Type B pancreatic cell (in vitro differentiated cells): Measurements from ENCODE around the gene LRRC36. TPM values are rescaled to one million over a fixed set of nuclear protein-coding genes. Genes with fewer than 3 reads are reported as not detected.

Experiments
- DNase-seq: peaks from one replicate; pipeline ENCODE4 v3.0.0; 2021; ENCODE audit warnings: mixed read lengths; ENCODE audit not compliant: unreplicated experiment; ENCODE audit errors: extremely low spot score
- H3K27ac Mint-ChIP-seq: 2 replicates; pipeline ENCODE4 v1.8.0; 2021; ENCODE audit warnings: mild to moderate bottlenecking, mixed read lengths
- H3K27me3 Mint-ChIP-seq: 2 replicates; pipeline ENCODE4 v1.8.0; 2021; ENCODE audit warnings: mixed read lengths
- H3K36me3 Mint-ChIP-seq: 2 replicates; pipeline ENCODE4 v1.8.0; 2021; ENCODE audit warnings: mixed read lengths
- H3K4me1 Mint-ChIP-seq: one replicate; pipeline ENCODE4 v1.8.0; 2021; ENCODE audit warnings: mixed read lengths; ENCODE audit not compliant: unreplicated experiment
- H3K4me3 Mint-ChIP-seq: 2 replicates; pipeline ENCODE4 v1.8.0; 2021; ENCODE audit warnings: mild to moderate bottlenecking, mixed read lengths
- H3K9me3 Mint-ChIP-seq: 2 replicates; pipeline ENCODE4 v1.8.0; 2021; ENCODE audit warnings: mixed read lengths
- CTCF ChIP-seq: fragments of 200-600 bp; sonication (generic); conservative IDR thresholded peaks from 2 replicates; pipeline ENCODE4 v1.5.0; 2021; ENCODE audit warnings: antibody characterized with exemption, mild to moderate bottlenecking
- total RNA-seq: library from RNA; stranded (reverse); gene quantifications from 2 replicates; pipeline ENCODE4 v1.2.1, GENCODE V29; 2021; ENCODE audit warnings: low replicate concordance

Gene LRRC36
- total RNA-seq, 1 donor from 2014 or later: 1.1 TPM

DNA sequence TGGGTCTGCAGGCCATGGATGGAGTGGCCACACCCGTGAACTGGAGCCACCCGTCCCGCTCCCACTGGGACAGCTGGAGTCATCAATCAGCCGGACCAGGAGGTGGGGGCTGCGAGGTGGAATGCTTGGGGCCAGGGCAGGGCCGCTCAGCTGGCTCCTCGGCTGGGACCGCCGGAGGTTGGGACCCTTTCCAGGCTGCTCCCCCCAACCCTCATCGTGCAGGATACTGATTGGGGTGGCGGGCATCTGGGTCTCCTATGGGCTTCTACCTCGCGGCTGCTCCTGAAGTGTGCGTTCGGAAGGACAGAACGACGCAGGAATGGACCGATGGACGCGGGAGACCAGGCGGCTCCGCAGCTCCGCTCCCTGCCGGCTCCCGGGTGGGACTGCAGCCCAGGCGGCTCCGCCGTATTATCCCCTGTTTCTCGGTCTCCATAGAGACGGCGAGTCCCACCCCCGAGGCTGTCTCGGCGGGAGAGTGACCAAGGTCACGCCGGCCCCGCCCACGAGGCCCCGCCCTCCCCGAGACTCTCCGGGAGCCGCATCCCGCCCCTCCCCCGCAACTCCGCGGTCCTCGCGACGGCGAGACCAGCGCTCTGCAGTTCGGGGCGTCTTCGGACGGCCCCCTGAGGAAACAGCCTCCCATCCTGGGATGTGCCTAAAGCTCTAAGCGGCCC, 66.6 kb downstream of the LRRC36 start, which contains the start of gene TPPP3:
Gene TPPP3 (minus strand): TSS at position 388 of the 677 bp plus-strand sequence. CDS start 2,387 bp downstream, outside the sequence.
- H3K27ac Mint-ChIP-seq: peak within 1 kb of the TSS; percentile 76
- H3K4me1 Mint-ChIP-seq: peaks cover 19% of the 10 kb centered on the region
- peak; percentile 86 for DNase-seq
- no peaks in the 10 kb centered on the region for H3K36me3 Mint-ChIP-seq
- peak within 1 kb of the TSS; percentile 82 for H3K4me3 Mint-ChIP-seq
- peaks cover 18% of the 10 kb centered on the region for H3K27me3 Mint-ChIP-seq
- TF ChIP-seq CTCF: peak; percentile 81
- H3K9me3 Mint-ChIP-seq: no peaks in the 10 kb centered on the region

DNA sequence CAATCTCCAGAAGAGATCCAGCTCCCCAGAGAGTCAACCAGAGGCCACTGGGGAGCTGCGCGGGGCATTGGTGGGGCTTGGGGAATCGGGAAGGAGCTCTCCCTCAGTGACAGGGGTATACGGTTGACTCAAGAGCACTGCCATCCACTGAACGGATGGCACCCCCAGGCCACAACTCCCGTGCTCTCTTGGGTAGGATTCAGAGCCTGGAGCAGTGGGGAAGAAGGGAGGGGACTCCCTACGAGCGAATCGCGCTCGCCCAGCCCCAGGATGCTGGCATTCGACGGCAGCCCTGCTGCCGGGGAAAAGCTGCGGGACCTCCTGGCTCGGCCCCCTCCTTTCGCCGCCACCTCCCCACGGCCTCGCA, 67.2 kb downstream of the LRRC36 start:
- Mint-ChIP-seq H3K4me3 (peak overlapping the region; percentile 82), H3K27ac (peak overlapping the region; percentile 34), H3K4me1 (peaks cover 14% of the 10 kb centered on the region), H3K36me3 (no peaks in the 10 kb centered on the region), H3K9me3 (no peaks in the 10 kb centered on the region), H3K27me3 (peaks cover 18% of the 10 kb centered on the region)
- no peak for DNase-seq
- no peak for TF ChIP-seq CTCF

DNA sequence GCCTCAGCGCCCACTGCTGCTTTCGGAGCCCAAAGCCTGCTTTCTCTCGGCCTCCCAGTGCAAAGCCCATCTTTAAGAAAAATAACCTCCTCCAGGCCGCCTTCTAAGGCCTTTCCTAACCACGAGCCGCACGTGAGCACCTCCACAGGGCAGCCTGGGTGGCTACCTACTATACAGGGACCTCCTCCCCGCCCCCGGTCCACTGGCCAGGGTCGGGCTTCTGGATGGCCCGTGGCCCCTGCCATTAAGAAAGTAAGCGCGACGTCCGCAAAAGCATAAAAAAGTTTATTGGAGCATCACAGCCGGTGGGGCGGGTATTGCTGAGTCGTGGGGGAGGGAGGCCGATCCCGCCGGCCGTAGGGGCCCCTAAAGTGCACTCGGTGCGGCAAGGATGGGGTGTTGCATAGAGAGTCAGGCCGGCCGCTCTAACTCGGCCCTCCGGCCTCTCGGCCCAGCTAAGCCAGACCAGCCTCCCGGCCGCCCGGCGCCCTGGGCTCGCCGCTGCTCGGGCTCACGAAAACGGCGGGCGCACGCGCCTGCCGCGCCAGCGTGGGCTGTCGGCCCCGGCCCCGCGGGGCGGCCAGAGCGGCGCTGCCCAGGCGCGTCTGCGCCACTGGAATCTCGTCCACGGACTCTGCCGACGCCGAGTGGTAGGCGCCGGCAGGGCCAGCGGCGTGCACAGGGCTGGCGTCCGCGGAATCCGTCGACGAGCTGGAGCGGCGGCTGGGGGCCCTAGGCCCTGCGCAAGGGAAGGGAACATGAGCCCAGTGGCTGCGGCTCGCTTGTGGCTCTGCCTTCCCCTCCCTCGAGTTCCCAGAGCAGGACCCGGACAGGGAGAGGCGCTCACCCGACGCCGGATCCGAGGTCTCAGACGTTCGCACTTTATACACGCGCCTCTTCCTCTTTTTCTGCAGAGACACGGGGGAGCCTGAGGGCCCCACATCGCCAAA, 67.8 kb downstream of the LRRC36 start:
- H3K27ac Mint-ChIP-seq: peak overlapping the region; percentile 34
- H3K4me1 Mint-ChIP-seq: peaks cover 13% of the 10 kb centered on the region
- no peaks in the 10 kb centered on the region for H3K9me3 Mint-ChIP-seq
- TF ChIP-seq CTCF: no peak
- H3K27me3 Mint-ChIP-seq: peaks cover 18% of the 10 kb centered on the region
- no peak for DNase-seq
- peak overlapping the region; percentile 82 for H3K4me3 Mint-ChIP-seq
- H3K36me3 Mint-ChIP-seq: no peaks in the 10 kb centered on the region

DNA sequence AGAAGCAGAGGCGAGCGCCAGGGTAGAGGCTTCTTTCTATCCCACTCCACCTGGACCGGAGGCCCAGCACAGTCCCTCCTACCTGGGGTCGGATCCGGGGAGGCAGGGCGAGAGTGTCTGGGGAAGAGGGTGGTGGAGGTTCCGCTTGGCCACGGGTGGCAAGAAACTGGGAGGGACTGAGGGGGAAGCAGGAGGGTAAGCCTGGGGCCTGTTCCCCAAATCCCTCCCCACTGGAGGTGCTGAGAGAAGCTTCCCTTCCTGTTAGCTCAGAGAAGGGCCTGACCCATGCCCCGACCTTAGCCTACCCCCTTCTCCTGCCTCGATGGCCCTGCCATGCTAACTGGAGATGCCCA, 68.5 kb downstream of the LRRC36 start:
- Mint-ChIP-seq H3K27me3 (peaks cover 18% of the 10 kb centered on the region), H3K4me3 (no peak overlapping the region), H3K9me3 (no peaks in the 10 kb centered on the region), H3K27ac (no peak overlapping the region), H3K4me1 (peaks cover 9% of the 10 kb centered on the region), H3K36me3 (no peaks in the 10 kb centered on the region)
- no peak for TF ChIP-seq CTCF
- no peak for DNase-seq

- no peak for DNase-seq
- H3K36me3 Mint-ChIP-seq: no peaks in the 10 kb centered on the region
- no peaks in the 10 kb centered on the region for H3K9me3 Mint-ChIP-seq
- no peak for TF ChIP-seq CTCF
- peaks cover 9% of the 10 kb centered on the region for H3K4me1 Mint-ChIP-seq
- peaks cover 18% of the 10 kb centered on the region for H3K27me3 Mint-ChIP-seq
- peak overlapping the region; percentile 70 for H3K27ac Mint-ChIP-seq
- peak overlapping the region; percentile 28 for H3K4me3 Mint-ChIP-seq
Measured at GRCh38 chr16:67395458-67396158, 69.0 kb downstream of the LRRC36 start.
